Astrocyte (in vitro differentiated cells and primary cell): ENCODE results near the gene LIN7A.

Experiments used
- CTCF ChIP-seq: IDR thresholded peaks from 2 replicates; pipeline ENCODE4 v1.5.1; 2011; ENCODE audit warnings: low read depth, mild to moderate bottlenecking, inconsistent platforms, low read length, moderate library complexity; ENCODE audit not compliant: insufficient read depth
- EZH2 ChIP-seq: IDR thresholded peaks from 2 replicates; pipeline ENCODE4 v1.6.1; 2012; ENCODE audit warnings: mild to moderate bottlenecking, low read length, inconsistent platforms; ENCODE audit not compliant: insufficient read depth

- TF ChIP-seq CTCF (no peak), EZH2 (no peak)
These were observed 130.0 kb downstream of the LIN7A start for GRCh38 chr12:80807640-80808288.
